Small intestine (tissue), 7 donors: Measurements from ENCODE around the gene SNRNP27. TPM values are rescaled to one million over a fixed set of nuclear protein-coding genes. Genes with fewer than 3 reads are reported as not detected.
"Not testable (repeated sequence)": the region's sequence is repeated elsewhere in the genome, so short reads cannot be mapped to it uniquely, and the experiment has no call there.

Experiments
- DNase-seq, 2 donors: peaks; one replicate each; pipeline versions ENCODE4 v3.0.0 to v3.0.0-alpha.2; 2013
- FAIRE-seq: peaks from 2 replicates; lab custom pipeline; 2012; peaks lifted over from hg19 to GRCh38; lab: Jason Lieb, UNC
- H3K27ac ChIP-seq, 3 donors: one replicate each; pipeline ENCODE4 v1.5.1; 2013; ENCODE audit warnings: low read length in 2 of 3, mild to moderate bottlenecking in 2 of 3, control low read depth in 1 of 3, inconsistent platforms in 1 of 3, low read depth in 1 of 3, moderate library complexity in 1 of 3
- H3K27me3 ChIP-seq, 3 donors: one replicate each; pipeline ENCODE4 v1.6.1; 2013; ENCODE audit warnings: low read length in 3 of 3, inconsistent platforms in 1 of 3; ENCODE audit not compliant: control insufficient read depth in 3 of 3, insufficient read depth in 3 of 3
- H3K36me3 ChIP-seq, 3 donors: one replicate each; pipeline ENCODE4 v1.6.1; 2013; ENCODE audit warnings: low read length in 3 of 3, inconsistent platforms in 1 of 3, low read depth in 1 of 3, mild to moderate bottlenecking in 1 of 3, moderate library complexity in 1 of 3; ENCODE audit not compliant: control insufficient read depth in 3 of 3, insufficient read depth in 2 of 3
- H3K4me1 ChIP-seq, 3 donors: one replicate each; pipeline ENCODE4 v1.6.1; 2013; ENCODE audit warnings: low read length in 2 of 3, inconsistent platforms in 1 of 3, low read depth in 1 of 3, mild to moderate bottlenecking in 1 of 3, moderate library complexity in 1 of 3; ENCODE audit not compliant: control insufficient read depth in 3 of 3, insufficient read depth in 2 of 3
- H3K4me3 ChIP-seq, 3 donors: one replicate each; pipeline ENCODE4 v1.5.1; 2013; ENCODE audit warnings: low read length in 3 of 3, control low read depth in 1 of 3, inconsistent platforms in 1 of 3, low read depth in 1 of 3, mild to moderate bottlenecking in 1 of 3, moderate library complexity in 1 of 3
- H3K9me3 ChIP-seq, 2 donors: one replicate each; pipeline ENCODE4 v1.6.1; 2013; ENCODE audit warnings: low read depth in 1 of 2, low read length in 1 of 2; ENCODE audit not compliant: control insufficient read depth in 2 of 2, insufficient read depth in 1 of 2
- WGBS, 3 donors: extraction: QIAGEN DNeasy Blood & Tissue Kit; methylation state at CpG; one replicate each; pipeline ENCODE4 v1.1.7; 2013; 5-methylcytosine and 5-hydroxymethylcytosine counted together
- polyA plus RNA-seq, 4 donors: library from polyadenylated mRNA; stranded (reverse) in 3 of 4; unstranded in 1 of 4; fragments of 200-250 nt in 3 of 4; fragments of 120-200 nt in 1 of 4; gene quantifications; one replicate each; pipeline versions ENCODE4 v1.2.1 to v1.2.3, GENCODE V29; 2013
- donor health status: healthy with polysubstance abuse.
- donor health status: control.
- donor health status: control.
- donor health status: Bipolar disorder and iron deficiency.
- donor health status: healthy.

SNRNP27 gene
- polyA plus RNA-seq, 4 donors: 39.8 to 46.2 (median 41.2) TPM

- 97 to 98% (median 98%) methylated on average over 2 of the region's 2 CpGs for WGBS, 3 donors
- no peaks in the 10 kb centered on the region for H3K4me1 ChIP-seq
- H3K4me3 ChIP-seq: no peak overlapping the region
- FAIRE-seq (no peak), DNase-seq (no peak)
- no peaks in the 10 kb centered on the region for H3K27me3 ChIP-seq
- H3K27ac ChIP-seq: no peak overlapping the region
- H3K9me3 ChIP-seq: no peaks in the 10 kb centered on the region
- H3K36me3 ChIP-seq: peaks cover 0 to 22% (median 2%) of the 10 kb centered on the region in 3 donors
These were observed 35.5 kb upstream of the SNRNP27 start for GRCh38 chr2:69858261-69858660.

DNA sequence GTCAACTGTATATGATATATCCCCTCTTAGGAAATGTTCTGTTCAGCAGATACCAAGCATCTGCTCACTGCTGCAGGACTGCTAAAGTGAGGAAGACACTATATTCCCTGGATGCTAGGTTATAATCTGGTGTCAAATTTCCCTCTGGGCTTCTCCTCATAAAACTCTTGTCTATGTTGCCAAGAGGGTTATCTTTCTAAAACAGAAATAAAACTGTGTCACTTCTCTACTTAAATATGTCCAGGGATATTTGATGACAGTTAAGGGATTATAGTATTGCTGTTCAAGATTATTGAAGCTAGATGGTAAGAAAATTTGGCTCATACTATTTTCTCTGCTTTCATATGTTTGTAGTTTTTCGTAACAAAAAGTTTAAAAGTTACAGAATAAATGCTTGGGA is 30.5 kb upstream of the SNRNP27 start:
- DNase-seq (no peak), FAIRE-seq (no peak)
- WGBS, 3 donors: 94 to 98% (median 97%) methylated on average over 1 of the region's 1 CpG
- no peak overlapping the region for H3K4me3 ChIP-seq
- peaks cover 10 to 36% (median 11%) of the 10 kb centered on the region in 3 donors for H3K36me3 ChIP-seq
- no peaks in the 10 kb centered on the region for H3K27me3 ChIP-seq
- no peaks in the 10 kb centered on the region for H3K4me1 ChIP-seq
- no peaks in the 10 kb centered on the region for H3K9me3 ChIP-seq
- no peak overlapping the region for H3K27ac ChIP-seq

DNA sequence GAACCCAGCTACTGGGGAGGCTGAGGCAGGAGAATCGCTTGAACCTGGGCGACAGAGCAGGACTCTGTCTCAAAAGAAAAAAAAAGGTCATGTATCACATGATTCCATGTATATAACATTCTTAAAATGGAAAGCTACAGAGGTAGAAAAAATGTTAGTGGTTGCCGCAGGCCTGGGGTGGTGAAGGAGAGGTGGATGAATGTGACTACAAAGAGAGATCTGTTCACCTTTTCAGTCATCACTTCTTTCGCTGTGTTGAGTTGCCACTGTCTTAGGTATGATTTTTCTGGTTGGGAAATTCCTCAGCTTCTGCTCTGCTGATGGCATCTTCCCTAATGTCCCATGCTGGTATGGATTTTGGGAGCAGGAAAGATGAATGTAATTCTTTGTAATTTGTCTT is 5.3 kb upstream of the SNRNP27 start:
- no peaks in the 10 kb centered on the region for H3K36me3 ChIP-seq
- H3K4me1 ChIP-seq: peaks cover 0 to 2% (median 0%) of the 10 kb centered on the region in 3 donors
- 95 to 98% (median 97%) methylated on average over 4 of the region's 4 CpGs for WGBS, 3 donors
- no peak overlapping the region for H3K27ac ChIP-seq
- peaks cover 0 to 4% of the 10 kb centered on the region in 2 donors for H3K9me3 ChIP-seq
- DNase-seq (no peak), FAIRE-seq (no peak)
- H3K4me3 ChIP-seq: no peak overlapping the region
- H3K27me3 ChIP-seq: no peaks in the 10 kb centered on the region

- H3K4me3 ChIP-seq: no peak overlapping the region
- H3K36me3 ChIP-seq: no peaks in the 10 kb centered on the region
- H3K9me3 ChIP-seq: peaks cover 0 to 4% of the 10 kb centered on the region in 2 donors
- FAIRE-seq: no peak
- H3K4me1 ChIP-seq: peaks cover 0 to 2% (median 0%) of the 10 kb centered on the region in 3 donors
- no peak for DNase-seq
- no peak overlapping the region for H3K27ac ChIP-seq
- H3K27me3 ChIP-seq: no peaks in the 10 kb centered on the region
These were observed 4.5 kb upstream of the SNRNP27 start for GRCh38 chr2:69889302-69889701.

DNA sequence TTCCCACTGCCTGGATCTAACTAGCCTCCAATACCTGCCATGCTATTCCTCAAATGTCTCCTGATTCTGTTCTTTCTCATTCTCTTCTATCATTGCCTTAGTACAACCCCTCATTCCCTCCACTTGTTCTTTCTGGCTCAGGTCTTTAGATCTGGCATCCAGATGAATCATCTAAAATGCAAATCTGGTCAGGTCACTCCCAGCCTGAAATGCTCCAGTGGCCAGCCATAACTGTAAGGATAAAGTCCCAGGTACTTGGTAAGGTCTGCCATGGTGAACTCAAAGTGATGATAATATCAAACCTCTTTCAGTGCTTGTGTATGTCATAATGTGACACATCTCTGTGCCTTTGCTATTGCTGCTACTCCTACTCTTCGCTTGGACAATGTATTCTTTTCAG is 2.9 kb upstream of the SNRNP27 start:
- Histone ChIP-seq H3K9me3 (peaks cover 0 to 4% of the 10 kb centered on the region in 2 donors), H3K36me3 (peaks cover 0 to 3% (median 0%) of the 10 kb centered on the region in 3 donors), H3K27ac (no peak overlapping the region), H3K27me3 (no peaks in the 10 kb centered on the region), H3K4me1 (peaks cover 0 to 2% (median 0%) of the 10 kb centered on the region in 3 donors), H3K4me3 (no peak overlapping the region)
- FAIRE-seq (no peak), DNase-seq (no peak)
- 43 to 88% (median 51%) methylated on average over 1 of the region's 1 CpG for WGBS, 3 donors

DNA sequence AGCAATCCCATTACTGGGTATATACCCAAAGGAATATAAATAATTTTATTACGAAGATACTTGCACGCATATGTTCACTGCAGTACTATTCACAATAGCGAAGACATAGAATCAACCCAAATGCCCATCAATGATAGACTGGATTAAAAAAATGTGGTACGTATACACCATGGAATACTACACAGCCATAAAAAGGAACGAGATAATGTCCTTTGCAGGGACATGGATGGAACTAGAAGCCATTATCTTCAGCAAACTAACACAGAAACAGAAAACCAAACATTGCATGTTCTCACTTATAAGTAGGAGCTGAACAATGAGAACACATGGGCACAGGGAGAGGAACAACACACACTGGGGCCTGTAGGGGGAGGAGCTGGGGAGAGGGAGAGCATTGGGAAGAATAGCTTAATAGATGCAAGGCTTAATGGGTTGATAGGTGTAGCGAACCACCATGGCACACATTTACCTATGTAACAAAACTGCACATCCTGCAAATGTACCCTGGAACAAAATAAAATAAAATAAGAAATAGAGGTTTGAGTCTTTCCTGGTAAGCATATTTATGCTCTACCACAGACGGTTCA is 825 bp upstream of the SNRNP27 start:
- FAIRE-seq, H3K36me3 ChIP-seq, DNase-seq, H3K4me1 ChIP-seq, H3K9me3 ChIP-seq, H3K27me3 ChIP-seq, H3K4me3 ChIP-seq, H3K27ac ChIP-seq: not testable (repeated sequence)
- WGBS, 3 donors: 93 to 97% (median 95%) methylated on average over 7 of the region's 7 CpGs

DNA sequence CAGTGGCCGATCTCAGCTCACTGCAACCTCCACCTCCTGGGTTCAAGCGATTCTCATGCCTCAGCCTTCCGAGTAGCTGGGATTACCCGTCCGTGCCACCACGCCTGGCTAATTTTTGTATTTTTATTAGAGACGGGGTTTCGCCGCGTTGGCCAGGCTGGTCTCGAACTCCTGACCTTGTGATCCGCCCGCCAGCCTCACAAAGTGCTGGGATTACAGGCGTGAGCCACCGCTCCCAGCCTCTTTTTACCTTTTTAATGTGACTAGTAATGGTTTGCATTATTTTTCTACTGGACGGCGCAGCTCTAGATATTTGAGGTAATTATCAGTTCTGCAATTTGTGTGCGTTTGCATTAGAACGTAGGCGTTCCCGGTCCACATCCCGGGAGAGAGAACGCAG is 981 bp downstream of the SNRNP27 start:
- H3K36me3 ChIP-seq: peaks cover 3 to 13% (median 9%) of the 10 kb centered on the region in 3 donors
- H3K27ac ChIP-seq, FAIRE-seq, H3K27me3 ChIP-seq, DNase-seq, H3K9me3 ChIP-seq, H3K4me1 ChIP-seq: not testable (repeated sequence)
- 20 to 37% (median 28%) methylated on average over 23 of the region's 23 CpGs for WGBS, 3 donors
- peak overlapping the region in 2 of 3 donors; percentile 68 to 81 for H3K4me3 ChIP-seq

GRCh38 chr2:69902213-69902922 is 8.6 kb downstream of the SNRNP27 start:
- no peaks in the 10 kb centered on the region for H3K4me1 ChIP-seq
- H3K27ac ChIP-seq: peak overlapping the region in 2 of 3 donors; percentile 19 to 48
- DNase-seq (no peak), FAIRE-seq (no peak)
- peak overlapping the region in 1 of 3 donors; percentile 8 for H3K4me3 ChIP-seq
- peaks cover 6 to 33% (median 8%) of the 10 kb centered on the region in 3 donors for H3K36me3 ChIP-seq
- 59 to 71% (median 59%) methylated on average over 8 of the region's 8 CpGs for WGBS, 3 donors
- no peaks in the 10 kb centered on the region for H3K27me3 ChIP-seq
- H3K9me3 ChIP-seq: no peaks in the 10 kb centered on the region
